SK-N-SH (cell line): Measurements from ENCODE around the gene TCF7L2. TPM values are rescaled to one million over a fixed set of nuclear protein-coding genes. Genes with fewer than 3 reads are reported as not detected.

Source experiments
- CTCF ChIA-PET: fragments of 300-600, 350-600 bp; formaldehyde crosslinking; extraction: SDS; loops from one replicate; lab custom pipeline; 2021; lab: Yijun Ruan, JAX
- POLR2A ChIA-PET: fragments of 350-600 bp; sonication (Branson Sonifier 250); formaldehyde crosslinking; extraction: SDS; loops from one replicate; lab custom pipeline; 2020; ENCODE audit warnings: antibody characterized with exemption, inconsistent platforms; lab: Yijun Ruan, JAX
- DNase-seq: peaks from one replicate; pipeline ENCODE4 v3.0.0; 2012
- H2AFZ ChIP-seq: fragments of 200-600 bp; sonication (generic); 2 replicates; pipeline ENCODE4 v1.8.1; 2016; ENCODE audit warnings: antibody characterized with exemption, mild to moderate bottlenecking, low read depth
- H3F3A ChIP-seq: fragments of 200-600 bp; sonication (generic); replicated peaks from 2 replicates; pipeline ENCODE3; 2016; ENCODE audit warnings: antibody characterized with exemption, mild to moderate bottlenecking; ENCODE audit not compliant: insufficient read depth
- H3K27ac ChIP-seq, 2 experiments: fragments of 200-500 bp in 1 of 2; fragments of 200-600 bp in 1 of 2; sonication (Bioruptor generic) in 1 of 2; sonication (generic), shearing (Covaris generic) in 1 of 2; 2 replicates each; pipeline versions ENCODE4 v1.5.1 to v1.6.1; 2014 to 2016; ENCODE audit warnings: low read depth in 2 of 2, inconsistent platforms in 1 of 2, low read length in 1 of 2, mild to moderate bottlenecking in 1 of 2, mixed read lengths in 1 of 2
- H3K27me3 ChIP-seq: fragments of 200-600 bp; sonication (generic), shearing (Covaris generic); 2 replicates; pipeline ENCODE4 v1.6.1; 2016; ENCODE audit warnings: mixed run types; ENCODE audit not compliant: insufficient read depth
- H3K36me3 ChIP-seq, 2 experiments: fragments of 200-500 bp in 1 of 2; fragments of 200-600 bp in 1 of 2; sonication (Bioruptor generic) in 1 of 2; sonication (generic) in 1 of 2; replicated peaks in 1 of 2; 2 replicates each; pipeline versions ENCODE3 to v1.5.1; 2014 to 2016; ENCODE audit warnings: low read length in 1 of 2, mild to moderate bottlenecking in 1 of 2; ENCODE audit not compliant: insufficient read depth in 2 of 2, control insufficient read depth in 1 of 2
- H3K4me1 ChIP-seq, 2 experiments: fragments of 200-500 bp in 1 of 2; fragments of 200-600 bp in 1 of 2; sonication (Bioruptor generic) in 1 of 2; sonication (generic), shearing (Covaris generic) in 1 of 2; 2 replicates each; pipeline versions ENCODE4 v1.5.1 to v1.6.1; 2014 to 2016; ENCODE audit warnings: low read depth in 1 of 2, low read length in 1 of 2, mixed run types in 1 of 2; ENCODE audit not compliant: insufficient read depth in 2 of 2, control insufficient read depth in 1 of 2
- H3K4me2 ChIP-seq: fragments of 200-600 bp; sonication (generic), shearing (Covaris generic); 2 replicates; pipeline ENCODE4 v1.6.1; 2017; ENCODE audit warnings: mixed run types
- H3K4me3 ChIP-seq, 2 experiments: fragments of 200-500 bp in 1 of 2; fragments of 200-600 bp in 1 of 2; sonication (Bioruptor generic) in 1 of 2; sonication (generic), shearing (Covaris generic) in 1 of 2; 2 replicates each; pipeline versions ENCODE4 v1.5.1 to v1.8.1; 2014 to 2016; ENCODE audit warnings: low read depth in 2 of 2, inconsistent platforms in 1 of 2, low read length in 1 of 2, mild to moderate bottlenecking in 1 of 2, mixed read lengths in 1 of 2, moderate library complexity in 1 of 2
- H3K79me2 ChIP-seq: fragments of 200-600 bp; sonication (generic); 2 replicates; pipeline ENCODE4 v1.8.1; 2017; ENCODE audit warnings: mild to moderate bottlenecking; ENCODE audit not compliant: insufficient read depth
- H3K9ac ChIP-seq: fragments of 200-600 bp; sonication (generic); 2 replicates; pipeline ENCODE4 v1.6.1; 2017; ENCODE audit warnings: mixed run types
- H3K9me2 ChIP-seq: fragments of 200-600 bp; sonication (generic); 2 replicates; pipeline ENCODE4 v1.6.1; 2017; ENCODE audit warnings: mixed run types
- H3K9me3 ChIP-seq: fragments of 200-600 bp; sonication (generic); 2 replicates; pipeline ENCODE4 v1.6.1; 2017; ENCODE audit warnings: mixed run types, mild to moderate bottlenecking, moderate library complexity
- H4K20me1 ChIP-seq: fragments of 200-600 bp; sonication (generic); 2 replicates; pipeline ENCODE4 v1.6.1; 2017; ENCODE audit warnings: mild to moderate bottlenecking, mixed run types; ENCODE audit not compliant: insufficient read depth
- CHD2 ChIP-seq: fragments of 150-350 bp; IDR thresholded peaks from 2 replicates; pipeline ENCODE4 v1.6.1; 2018; ENCODE audit warnings: low read length; ENCODE audit not compliant: partially characterized antibody
- ELF1 ChIP-seq: IDR thresholded peaks from 2 replicates; pipeline ENCODE4 v1.4.0; 2012
- EP300 ChIP-seq, 2 experiments: IDR thresholded peaks; 2 replicates each; pipeline versions ENCODE4 v1.4.0 to v1.6.1; 2012; ENCODE audit warnings: borderline replicate concordance in 1 of 2, low read depth in 1 of 2, low read length in 1 of 2
- EZH2phosphoT487 ChIP-seq: fragments of 200-600 bp; sonication (generic); IDR thresholded peaks from 2 replicates; pipeline ENCODE4 v1.6.1; 2017; ENCODE audit warnings: low read depth, mixed run types, mild to moderate bottlenecking, antibody characterized with exemption, moderate library complexity, borderline replicate concordance
- GABPA ChIP-seq: IDR thresholded peaks from 2 replicates; pipeline ENCODE4 v1.4.0; 2012; ENCODE audit warnings: low read depth, mild to moderate bottlenecking
- NRF1 ChIP-seq: IDR thresholded peaks from 2 replicates; pipeline ENCODE4 v1.6.1; 2012; ENCODE audit warnings: low read depth, mild to moderate bottlenecking, low read length
- RAD21 ChIP-seq: IDR thresholded peaks from 2 replicates; pipeline ENCODE4 v1.6.1; 2012; ENCODE audit warnings: mild to moderate bottlenecking, low read length
- RCOR1 ChIP-seq: fragments of 150-350 bp; IDR thresholded peaks from 2 replicates; pipeline ENCODE4 v1.6.1; 2017; ENCODE audit warnings: antibody characterized with exemption, low read length
- RXRA ChIP-seq: IDR thresholded peaks from 2 replicates; pipeline ENCODE4 v1.4.0; 2012; ENCODE audit warnings: low read depth, mild to moderate bottlenecking, borderline replicate concordance
- SIN3A ChIP-seq: IDR thresholded peaks from 2 replicates; pipeline ENCODE4 v1.6.1; 2012; ENCODE audit warnings: low read depth, mild to moderate bottlenecking, low read length, moderate library complexity, borderline replicate concordance
- TCF12 ChIP-seq: IDR thresholded peaks from 2 replicates; pipeline ENCODE4 v1.4.0; 2012
- WGBS: methylation state at CpG from one replicate; pipeline ENCODE4 v1.1.6; 2017; ENCODE audit warnings: low lambda C conversion rate; 5-methylcytosine and 5-hydroxymethylcytosine counted together
- polyA plus RNA-seq, 3 experiments: library from polyadenylated mRNA; depleted of rRNA; stranded (reverse); fragments of >200 nt; gene quantifications; 2 replicates each; pipeline ENCODE4 v1.2.3, GENCODE V29; 2012
- TF ChIP-seq, protein P1 (sequence below): IDR thresholded peaks from 2 replicates; pipeline ENCODE4 v1.4.0; 2012; ENCODE audit warnings: low read depth, borderline replicate concordance
- TF ChIP-seq, protein P2 (sequence below): IDR thresholded peaks from 2 replicates; pipeline ENCODE4; 2012
- TF ChIP-seq, protein P3 (sequence below): IDR thresholded peaks from 2 replicates; pipeline ENCODE4 v1.4.0; 2012; ENCODE audit warnings: low read depth, borderline replicate concordance
- TF ChIP-seq, protein P4 (sequence below): IDR thresholded peaks from 2 replicates; pipeline ENCODE4 v1.4.0; 2012; ENCODE audit warnings: low read depth

The TCF7L2 gene
- polyA plus RNA-seq, 1 of the 3 experiments (the other 2 are of a cell fraction): 10.2 TPM

GRCh38 chr10:113061557-113061956 is 111.5 kb downstream of the TCF7L2 start:
- H3K9me3 ChIP-seq: no peaks in the 10 kb centered on the region
- no peak overlapping the region for H3K4me2 ChIP-seq
- no peak for DNase-seq
- no peaks in the 10 kb centered on the region for H3K9me2 ChIP-seq
- H3F3A ChIP-seq: peaks cover 18% of the 10 kb centered on the region
- TF ChIP-seq, protein P1, sequence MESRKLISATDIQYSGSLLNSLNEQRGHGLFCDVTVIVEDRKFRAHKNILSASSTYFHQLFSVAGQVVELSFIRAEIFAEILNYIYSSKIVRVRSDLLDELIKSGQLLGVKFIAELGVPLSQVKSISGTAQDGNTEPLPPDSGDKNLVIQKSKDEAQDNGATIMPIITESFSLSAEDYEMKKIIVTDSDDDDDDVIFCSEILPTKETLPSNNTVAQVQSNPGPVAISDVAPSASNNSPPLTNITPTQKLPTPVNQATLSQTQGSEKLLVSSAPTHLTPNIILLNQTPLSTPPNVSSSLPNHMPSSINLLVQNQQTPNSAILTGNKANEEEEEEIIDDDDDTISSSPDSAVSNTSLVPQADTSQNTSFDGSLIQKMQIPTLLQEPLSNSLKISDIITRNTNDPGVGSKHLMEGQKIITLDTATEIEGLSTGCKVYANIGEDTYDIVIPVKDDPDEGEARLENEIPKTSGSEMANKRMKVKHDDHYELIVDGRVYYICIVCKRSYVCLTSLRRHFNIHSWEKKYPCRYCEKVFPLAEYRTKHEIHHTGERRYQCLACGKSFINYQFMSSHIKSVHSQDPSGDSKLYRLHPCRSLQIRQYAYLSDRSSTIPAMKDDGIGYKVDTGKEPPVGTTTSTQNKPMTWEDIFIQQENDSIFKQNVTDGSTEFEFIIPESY: no peak
- TF ChIP-seq NRF1 (no peak), GABPA (no peak), CHD2 (no peak), ELF1 (no peak), TCF12 (no peak), EZH2phosphoT487 (no peak), RXRA (no peak), SIN3A (no peak), RCOR1 (no peak), RAD21 (no peak), EP300 (IDR thresholded peaks at IDR 0.05; ENCODE audit: borderline replicate concordance in 1 of 2, low read depth in 1 of 2, low read length in 1 of 2) (no peak)
- TF ChIP-seq, protein P2, sequence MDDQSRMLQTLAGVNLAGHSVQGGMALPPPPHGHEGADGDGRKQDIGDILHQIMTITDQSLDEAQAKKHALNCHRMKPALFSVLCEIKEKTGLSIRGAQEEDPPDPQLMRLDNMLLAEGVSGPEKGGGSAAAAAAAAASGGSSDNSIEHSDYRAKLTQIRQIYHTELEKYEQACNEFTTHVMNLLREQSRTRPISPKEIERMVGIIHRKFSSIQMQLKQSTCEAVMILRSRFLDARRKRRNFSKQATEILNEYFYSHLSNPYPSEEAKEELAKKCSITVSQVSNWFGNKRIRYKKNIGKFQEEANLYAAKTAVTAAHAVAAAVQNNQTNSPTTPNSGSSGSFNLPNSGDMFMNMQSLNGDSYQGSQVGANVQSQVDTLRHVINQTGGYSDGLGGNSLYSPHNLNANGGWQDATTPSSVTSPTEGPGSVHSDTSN: no peak
- TF ChIP-seq, protein P3, sequence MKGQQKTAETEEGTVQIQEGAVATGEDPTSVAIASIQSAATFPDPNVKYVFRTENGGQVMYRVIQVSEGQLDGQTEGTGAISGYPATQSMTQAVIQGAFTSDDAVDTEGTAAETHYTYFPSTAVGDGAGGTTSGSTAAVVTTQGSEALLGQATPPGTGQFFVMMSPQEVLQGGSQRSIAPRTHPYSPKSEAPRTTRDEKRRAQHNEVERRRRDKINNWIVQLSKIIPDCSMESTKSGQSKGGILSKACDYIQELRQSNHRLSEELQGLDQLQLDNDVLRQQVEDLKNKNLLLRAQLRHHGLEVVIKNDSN: no peak
- TF ChIP-seq, protein P4, sequence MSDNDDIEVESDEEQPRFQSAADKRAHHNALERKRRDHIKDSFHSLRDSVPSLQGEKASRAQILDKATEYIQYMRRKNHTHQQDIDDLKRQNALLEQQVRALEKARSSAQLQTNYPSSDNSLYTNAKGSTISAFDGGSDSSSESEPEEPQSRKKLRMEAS: no peak
- TF ChIP-seq, all 33 proteins: peak for 0
- Histone ChIP-seq H3K9ac (no peak overlapping the region), H3K4me1 (peaks cover 32 to 39% of the 10 kb centered on the region in 2 experiments), H3K4me3 (no peak overlapping the region), H3K79me2 (peaks cover 23% of the 10 kb centered on the region; the same call in 1 of the 2 replicates), H3K27me3 (no peaks in the 10 kb centered on the region), H3K27ac (no peak overlapping the region), H2AFZ (no peak overlapping the region), H4K20me1 (no peaks in the 10 kb centered on the region), H3K36me3 (no peaks in the 10 kb centered on the region)
- POLR2A ChIA-PET: no interaction called here
- WGBS: 90% methylated on average over 10 of the region's 10 CpGs
- CTCF ChIA-PET: interaction anchor here (0.9 to 1.1 kb wide), 2 partner anchors 9 to 49 kb away, joined by 3 read pairs; no protein-coding TSS in a partner anchor
